Thymus (tissue), 11 donors: Measurements from ENCODE around the gene ZNF385B. TPM values are rescaled to one million over a fixed set of nuclear protein-coding genes. Genes with fewer than 3 reads are reported as not detected.

Experiments used
- DNase-seq, 9 donors: peaks; one replicate each; pipeline ENCODE4 v3.0.0-alpha.2; 2013; ENCODE audit warnings: low spot score in 9 of 9, low read depth in 6 of 9, missing footprints in 1 of 9
- H3K27ac ChIP-seq, 2 donors: one replicate each; pipeline ENCODE4 v1.5.1; 2013; ENCODE audit warnings: control low read depth in 1 of 2, low read depth in 1 of 2, low read length in 1 of 2, mild to moderate bottlenecking in 1 of 2, moderate library complexity in 1 of 2
- H3K27me3 ChIP-seq, 2 donors: one replicate each; pipeline ENCODE4 v1.5.1; 2013; ENCODE audit warnings: low read length in 1 of 2; ENCODE audit not compliant: control insufficient read depth in 2 of 2, insufficient read depth in 1 of 2
- H3K36me3 ChIP-seq, 2 donors: one replicate each; pipeline ENCODE4 v1.5.1; 2013; ENCODE audit warnings: low read length in 1 of 2, mild to moderate bottlenecking in 1 of 2, moderate library complexity in 1 of 2; ENCODE audit not compliant: control insufficient read depth in 2 of 2, insufficient read depth in 2 of 2
- H3K4me1 ChIP-seq, 2 donors: one replicate each; pipeline ENCODE4 v1.5.1; 2013; ENCODE audit warnings: low read length in 2 of 2; ENCODE audit not compliant: control insufficient read depth in 2 of 2, insufficient read depth in 2 of 2
- H3K4me3 ChIP-seq, 2 donors: one replicate each; pipeline ENCODE4 v1.5.1; 2013; ENCODE audit warnings: low read length in 2 of 2, control low read depth in 1 of 2, mild to moderate bottlenecking in 1 of 2
- H3K9me3 ChIP-seq, 2 donors: one replicate each; pipeline ENCODE4 v1.5.1; 2013; ENCODE audit warnings: low read length in 1 of 2, mild to moderate bottlenecking in 1 of 2; ENCODE audit not compliant: control insufficient read depth in 2 of 2, insufficient read depth in 1 of 2
- WGBS: extraction: QIAGEN DNeasy Blood & Tissue Kit; methylation state at CpG from one replicate; pipeline ENCODE4 v1.1.7; 2013; 5-methylcytosine and 5-hydroxymethylcytosine counted together
- polyA plus RNA-seq: library from polyadenylated mRNA; stranded (reverse); fragments of 200-250 nt; gene quantifications from one replicate; pipeline ENCODE4 v1.2.3, GENCODE V29; 2013
- total RNA-seq: library from RNA; stranded (reverse); fragments of 120-200 nt; gene quantifications from one replicate; pipeline ENCODE4 v1.2.4, GENCODE V29; 2013
- donor health status: healthy.

ZNF385B gene
- total and polyA plus RNA-seq, 2 donors: 0.14 to 2.0 TPM

DNA sequence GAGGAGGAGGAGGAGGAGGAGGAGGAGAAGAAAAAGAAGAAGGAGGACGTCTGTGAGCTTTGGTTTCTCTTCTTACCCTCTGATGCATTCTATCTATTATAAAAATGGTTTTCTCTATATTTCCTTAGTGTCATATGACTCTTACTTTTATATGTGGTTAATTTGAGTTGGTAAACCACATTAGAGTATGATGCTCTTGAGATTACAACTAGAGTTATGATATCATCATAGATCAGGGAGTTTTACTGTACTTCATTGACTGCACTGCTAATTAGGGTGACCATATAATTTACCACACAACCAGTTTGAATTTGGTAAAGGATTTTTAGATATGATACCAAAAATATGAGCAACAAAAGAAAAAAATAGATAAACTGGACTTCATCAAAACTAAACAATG is 166.4 kb downstream of the ZNF385B start:
- Histone ChIP-seq H3K4me3 (no peak overlapping the region), H3K27me3 (no peaks in the 10 kb centered on the region), H3K36me3 (no peaks in the 10 kb centered on the region), H3K4me1 (no peaks in the 10 kb centered on the region), H3K9me3 (no peaks in the 10 kb centered on the region), H3K27ac (no peak overlapping the region)
- 60% methylated on average over 1 of the region's 1 CpG for WGBS
- DNase-seq: no peak

DNA sequence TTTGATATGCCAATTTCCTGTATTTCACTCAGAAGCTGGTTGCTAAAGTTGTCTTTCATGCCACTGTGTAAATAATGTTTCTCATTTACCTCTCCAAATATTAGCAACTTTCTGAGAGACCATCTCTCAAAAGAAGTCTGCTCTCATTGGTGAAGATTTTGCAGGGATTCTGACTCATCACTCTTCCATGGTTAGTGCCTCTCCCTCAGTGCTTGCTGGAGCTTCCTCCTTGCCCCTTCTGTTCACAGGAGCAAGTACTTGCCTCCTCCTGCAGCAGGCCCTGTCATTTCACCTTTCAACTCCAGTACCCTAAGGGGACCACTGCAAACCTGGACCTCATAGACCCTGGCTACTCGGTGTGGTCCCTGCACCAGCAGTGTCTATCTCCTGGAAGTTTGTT is 168.8 kb downstream of the ZNF385B start:
- no peak overlapping the region for H3K27ac ChIP-seq
- no peaks in the 10 kb centered on the region for H3K4me1 ChIP-seq
- H3K27me3 ChIP-seq: no peaks in the 10 kb centered on the region
- no peaks in the 10 kb centered on the region for H3K36me3 ChIP-seq
- no peaks in the 10 kb centered on the region for H3K9me3 ChIP-seq
- WGBS: 89% methylated on average over 1 of the region's 1 CpG
- DNase-seq: no peak
- no peak overlapping the region for H3K4me3 ChIP-seq

DNA sequence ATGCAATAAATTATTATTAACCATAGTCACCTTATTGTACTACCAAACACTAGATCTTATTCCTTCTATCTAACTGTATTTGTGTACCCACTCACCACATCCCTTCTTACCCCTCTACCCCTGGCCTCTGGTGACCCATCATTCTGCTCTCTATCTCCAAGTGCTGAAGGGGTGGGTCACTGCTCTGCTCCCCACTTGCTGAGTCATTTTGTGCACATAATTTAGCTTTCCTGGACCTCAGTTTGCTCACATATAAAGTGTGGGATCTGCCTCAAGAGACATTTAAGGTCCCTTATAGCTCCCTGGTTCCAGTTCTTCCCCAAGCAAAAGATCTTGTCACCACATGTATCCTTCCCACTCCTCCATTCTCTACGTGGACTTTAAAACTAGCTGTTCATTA is 169.4 kb downstream of the ZNF385B start:
- H3K4me3 ChIP-seq: no peak overlapping the region
- H3K36me3 ChIP-seq: no peaks in the 10 kb centered on the region
- H3K27me3 ChIP-seq: no peaks in the 10 kb centered on the region
- H3K27ac ChIP-seq: no peak overlapping the region
- no peaks in the 10 kb centered on the region for H3K9me3 ChIP-seq
- no peak for DNase-seq
- H3K4me1 ChIP-seq: no peaks in the 10 kb centered on the region
- 85% methylated on average over 1 of the region's 1 CpG for WGBS

DNA sequence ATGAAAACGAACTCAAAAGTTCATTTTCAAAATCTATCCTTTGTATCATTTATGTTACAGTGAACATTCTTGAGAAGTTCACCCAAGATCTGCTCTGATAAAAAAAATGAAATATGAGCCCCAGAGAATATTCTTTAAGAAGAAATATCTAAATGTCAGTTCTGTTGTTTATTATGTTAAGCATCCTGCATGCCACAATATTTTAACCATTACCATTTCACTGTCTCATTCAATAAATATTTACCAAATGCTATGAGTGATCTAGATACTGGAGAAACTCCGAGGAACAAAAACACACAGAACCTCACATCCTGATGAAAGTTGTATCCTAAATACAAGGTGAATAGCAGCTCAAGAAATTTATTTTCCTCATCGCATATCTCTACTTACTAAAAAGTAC is 170.2 kb downstream of the ZNF385B start:
- Histone ChIP-seq H3K4me1 (no peaks in the 10 kb centered on the region), H3K4me3 (no peak overlapping the region), H3K36me3 (no peaks in the 10 kb centered on the region), H3K27ac (no peak overlapping the region), H3K27me3 (no peaks in the 10 kb centered on the region), H3K9me3 (no peaks in the 10 kb centered on the region)
- no peak for DNase-seq
- 87% methylated on average over 3 of the region's 3 CpGs for WGBS

DNA sequence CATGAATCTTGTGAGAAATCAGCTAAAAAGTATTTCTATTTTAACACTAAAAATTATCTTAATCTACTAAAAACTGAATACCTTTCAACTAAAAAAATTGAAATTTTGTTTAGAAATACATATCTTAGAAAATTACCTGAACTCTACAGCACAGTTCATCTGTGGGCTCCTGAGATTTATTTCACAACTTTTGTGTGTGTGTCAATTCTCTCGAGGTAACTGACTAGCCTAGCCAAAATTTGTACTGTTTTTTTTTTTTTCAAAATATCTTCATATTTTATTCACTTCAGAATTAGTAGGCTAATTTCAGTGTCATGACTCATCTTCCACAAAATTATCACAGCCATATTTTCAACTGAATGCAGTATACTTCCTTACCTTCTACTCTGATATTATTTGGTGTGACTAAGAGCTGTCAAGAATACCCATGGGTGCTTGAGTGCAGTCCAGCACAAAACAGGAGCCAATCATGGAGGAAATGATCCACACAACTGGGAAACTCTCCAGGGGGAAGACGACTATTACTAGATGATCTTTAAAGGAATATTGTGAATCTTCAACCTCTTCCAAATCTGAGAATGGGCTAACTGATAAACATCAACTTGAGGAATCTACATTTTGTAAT is 174.6 kb downstream of the ZNF385B start:
- Histone ChIP-seq H3K4me1 (no peaks in the 10 kb centered on the region), H3K4me3 (no peak overlapping the region), H3K9me3 (no peaks in the 10 kb centered on the region), H3K36me3 (no peaks in the 10 kb centered on the region), H3K27ac (no peak overlapping the region), H3K27me3 (no peaks in the 10 kb centered on the region)
- WGBS: 87% methylated on average over 2 of the region's 2 CpGs
- no peak for DNase-seq

DNA sequence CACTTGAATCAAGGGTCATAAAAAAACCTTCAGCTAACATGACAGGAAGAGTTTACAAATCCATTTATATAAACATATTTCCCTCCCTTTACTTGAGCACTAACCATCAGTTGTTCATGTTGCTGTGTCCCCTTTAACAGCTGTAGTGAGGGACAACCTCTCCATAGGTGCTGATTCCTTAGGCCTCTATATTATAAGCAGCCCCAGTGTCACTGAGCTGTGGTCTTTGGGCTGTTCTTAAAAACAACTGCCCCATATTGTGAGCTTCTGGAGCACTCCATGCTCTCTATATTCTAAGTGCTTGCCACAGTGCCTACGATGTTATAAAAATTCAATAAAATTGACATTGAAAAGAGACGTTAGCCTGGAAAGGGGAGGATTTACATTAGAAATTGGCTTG is 175.3 kb downstream of the ZNF385B start:
- no peak overlapping the region for H3K27ac ChIP-seq
- no peak overlapping the region for H3K4me3 ChIP-seq
- H3K9me3 ChIP-seq: no peaks in the 10 kb centered on the region
- WGBS: 100% methylated on average over 2 of the region's 2 CpGs
- no peak for DNase-seq
- H3K27me3 ChIP-seq: no peaks in the 10 kb centered on the region
- H3K36me3 ChIP-seq: no peaks in the 10 kb centered on the region
- no peaks in the 10 kb centered on the region for H3K4me1 ChIP-seq

DNA sequence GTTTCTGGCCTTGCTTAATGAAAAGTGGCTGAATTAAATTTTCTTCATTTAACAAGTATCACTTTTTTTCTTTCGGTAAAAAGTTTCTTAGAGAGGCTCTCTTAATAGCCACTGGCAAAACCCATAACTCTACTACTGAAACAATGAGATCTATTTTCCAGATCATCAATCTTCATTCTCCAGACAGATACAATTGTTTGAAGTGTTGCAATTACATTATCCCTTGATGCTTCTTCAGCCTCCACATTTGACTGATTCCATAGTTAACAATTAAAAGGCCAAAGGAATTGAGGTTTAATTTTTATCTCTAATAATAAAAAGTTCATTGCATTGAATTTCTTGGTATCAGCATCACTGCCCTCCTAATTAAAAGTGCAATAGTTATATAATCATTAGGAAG is 176.3 kb downstream of the ZNF385B start:
- DNase-seq: no peak
- 57% methylated on average over 1 of the region's 1 CpG for WGBS
- Histone ChIP-seq H3K4me3 (no peak overlapping the region), H3K27ac (no peak overlapping the region), H3K36me3 (no peaks in the 10 kb centered on the region), H3K9me3 (no peaks in the 10 kb centered on the region), H3K27me3 (no peaks in the 10 kb centered on the region), H3K4me1 (no peaks in the 10 kb centered on the region)

DNA sequence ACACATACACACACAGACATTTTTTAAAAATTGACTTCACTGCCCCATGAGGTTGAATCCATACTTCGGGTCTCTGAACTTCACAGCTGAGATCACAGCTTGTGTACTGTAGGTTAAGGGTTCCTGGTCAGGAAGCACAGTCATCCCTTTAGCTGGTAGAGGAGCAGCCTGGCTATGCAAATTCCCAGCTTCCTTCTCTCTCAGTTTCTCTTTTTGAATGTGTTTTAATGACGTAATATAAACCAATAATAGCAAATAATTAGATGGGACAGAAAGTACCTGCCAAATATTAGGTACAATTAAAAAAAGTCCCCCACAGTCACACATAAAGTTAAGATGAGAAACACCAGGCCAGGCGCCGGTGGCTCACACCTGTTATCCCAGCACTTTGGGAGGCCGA is 178.7 kb downstream of the ZNF385B start:
- Histone ChIP-seq H3K27ac (no peak overlapping the region), H3K4me3 (no peak overlapping the region), H3K4me1 (no peaks in the 10 kb centered on the region), H3K27me3 (no peaks in the 10 kb centered on the region), H3K36me3 (no peaks in the 10 kb centered on the region), H3K9me3 (no peaks in the 10 kb centered on the region)
- no peak for DNase-seq
- 96% methylated on average over 5 of the region's 5 CpGs for WGBS

DNA sequence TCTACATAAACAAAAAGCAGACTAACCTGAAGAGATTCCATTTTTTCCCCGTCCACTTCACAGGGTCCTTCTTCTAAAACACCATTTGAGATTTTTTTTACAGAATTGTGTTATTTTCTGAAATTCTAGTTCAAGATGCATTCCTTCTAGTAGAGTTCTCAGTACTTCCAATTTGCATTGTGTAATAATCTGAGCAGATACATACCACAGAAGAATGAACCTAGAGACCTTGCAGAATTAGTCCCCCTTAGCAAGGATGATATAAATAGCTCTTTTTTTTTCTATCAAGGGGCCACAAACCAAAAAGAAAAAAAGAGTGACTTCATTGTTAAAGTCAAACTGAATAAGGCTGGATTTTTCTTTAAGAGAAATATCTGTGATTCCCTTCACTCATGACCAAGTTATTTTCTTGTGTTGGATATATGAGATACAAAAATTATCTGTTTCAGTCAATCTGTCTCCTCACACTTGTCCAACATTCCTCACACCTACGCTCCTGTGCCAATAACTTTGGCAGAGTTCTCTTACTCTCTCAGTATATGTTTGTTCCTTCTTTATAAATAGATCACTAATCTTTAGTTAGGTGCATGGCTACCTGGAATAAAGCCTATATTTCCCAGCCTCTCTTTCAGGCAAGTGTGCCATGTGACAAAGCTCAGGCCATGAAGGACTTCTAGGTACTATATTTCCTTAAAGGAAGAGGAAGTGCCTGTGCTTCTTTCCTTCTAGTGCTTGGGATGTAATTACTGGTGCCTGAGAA is 183.5 kb downstream of the ZNF385B start:
- no peaks in the 10 kb centered on the region for H3K36me3 ChIP-seq
- no peaks in the 10 kb centered on the region for H3K27me3 ChIP-seq
- 68% methylated on average over 2 of the region's 2 CpGs for WGBS
- H3K27ac ChIP-seq: no peak overlapping the region
- DNase-seq: no peak
- H3K4me1 ChIP-seq: no peaks in the 10 kb centered on the region
- H3K4me3 ChIP-seq: no peak overlapping the region
- H3K9me3 ChIP-seq: no peaks in the 10 kb centered on the region
